GM19328 (cell line): ENCODE data around the gene CFAP97.
"Not testable (repeated sequence)": the region's sequence is repeated elsewhere in the genome, so short reads cannot be mapped to it uniquely, and the experiment has no call there.

Experiments
- ATAC-seq: cut with Tn5 transposase; IDR thresholded peaks from one replicate; pipeline ENCODE4 v1.9.1; 2021; ENCODE audit warnings: mild to moderate bottlenecking, moderate library complexity; ENCODE audit not compliant: unreplicated experiment

The CFAP97 gene

DNA sequence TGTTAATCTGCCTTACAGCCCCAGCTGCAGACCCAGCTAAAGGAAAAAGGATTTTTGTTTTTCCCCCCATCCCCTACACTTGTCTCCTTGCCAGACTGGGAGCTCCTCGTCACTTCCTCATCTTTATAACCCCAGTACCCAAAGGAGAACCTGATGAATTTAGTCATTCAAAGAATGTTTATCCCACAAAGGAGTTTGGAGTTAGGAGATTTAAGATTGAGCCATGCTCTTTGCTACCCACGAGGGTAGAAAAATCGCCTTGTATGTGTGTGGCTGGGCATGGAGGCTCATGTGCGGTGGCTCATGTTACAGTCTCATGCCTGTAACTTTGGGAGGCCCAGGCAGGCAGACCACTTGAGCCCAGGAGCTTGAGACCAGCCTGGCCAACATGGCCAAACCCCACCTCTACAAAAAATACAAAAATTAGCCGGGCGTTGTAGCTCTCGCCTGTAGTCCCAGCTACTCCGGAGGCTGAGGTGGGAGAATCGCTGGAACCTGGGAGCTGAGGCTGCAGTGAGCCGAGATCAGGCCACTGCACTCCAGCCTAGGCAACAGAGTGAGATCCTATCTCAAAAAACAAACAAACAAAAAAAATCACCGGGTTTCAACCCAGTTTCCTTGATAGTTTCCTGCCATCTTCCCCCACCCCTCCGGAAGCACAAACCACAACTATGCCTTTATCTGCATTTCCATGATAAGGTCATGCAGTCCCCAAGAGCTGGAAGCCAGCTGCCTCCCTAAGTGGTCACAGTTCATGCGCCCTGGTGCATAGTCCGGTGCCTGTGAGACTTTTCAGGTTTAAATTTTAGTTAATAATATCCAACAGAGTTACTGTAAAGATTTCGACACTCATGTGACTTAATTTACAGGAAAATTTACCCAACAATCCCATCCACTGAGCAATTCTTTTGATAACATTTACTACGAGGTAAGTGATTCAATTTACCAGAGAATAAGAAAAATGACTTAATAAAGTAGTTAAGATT is 1.5 kb downstream of the CFAP97 start:
- ATAC-seq: no peak

- not testable (repeated sequence) for ATAC-seq
These were observed 5.6 kb downstream of the CFAP97 start for GRCh38 chr4:185198189-185198588.

- ATAC-seq: no peak
These were observed 7.4 kb downstream of the CFAP97 start for GRCh38 chr4:185196437-185196836.

DNA sequence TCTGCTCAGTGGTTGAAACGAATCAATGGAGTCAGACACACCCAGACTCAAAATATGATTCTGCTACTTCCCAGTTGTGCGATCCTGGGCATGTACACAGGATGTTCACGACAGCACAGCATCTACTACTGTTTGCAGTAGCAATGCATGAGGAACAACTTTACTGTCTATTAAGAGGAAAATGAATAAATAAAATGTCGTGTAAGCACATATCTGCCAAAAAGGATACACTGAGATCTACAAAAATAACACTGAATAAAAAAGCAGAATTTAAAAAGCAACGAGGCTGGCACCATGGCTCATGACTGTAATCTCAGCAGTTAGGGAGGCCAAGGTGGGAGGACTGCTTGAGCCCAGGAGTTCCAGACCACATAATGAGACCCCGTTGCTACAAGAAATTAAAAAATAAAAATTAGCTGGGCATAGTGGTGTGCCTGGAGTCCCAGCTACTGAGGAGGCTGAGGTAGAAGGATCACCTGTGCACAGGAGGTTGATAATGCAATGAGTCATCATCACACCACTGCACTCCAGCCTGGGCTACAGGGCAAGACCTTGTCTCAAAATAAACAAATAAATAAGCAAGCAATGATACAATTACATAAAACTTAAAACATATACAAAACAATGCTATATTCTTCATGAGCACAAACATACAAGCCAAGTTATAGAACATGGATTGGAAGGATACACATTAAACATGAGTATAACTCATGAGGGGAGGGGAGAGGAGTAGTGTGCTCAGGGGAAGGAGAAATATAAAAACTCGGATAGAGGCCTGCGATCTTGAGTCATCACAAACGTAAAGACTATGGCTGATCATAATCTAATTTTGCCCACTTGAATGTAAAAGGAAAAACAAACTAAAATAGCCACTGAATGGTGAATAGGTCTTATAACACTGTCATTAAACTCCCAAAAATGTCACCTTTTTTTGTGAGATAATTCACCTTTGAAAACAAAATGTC is 8.6 kb downstream of the CFAP97 start:
- ATAC-seq: no peak

GRCh38 chr4:185192059-185192458 is 11.7 kb downstream of the CFAP97 start:
- ATAC-seq: no peak

- ATAC-seq: no peak
These were observed 13.4 kb downstream of the CFAP97 start for GRCh38 chr4:185190306-185190856.

- no peak for ATAC-seq
These were observed 14.0 kb downstream of the CFAP97 start for GRCh38 chr4:185189606-185190305.

- no peak for ATAC-seq
These were observed 17.0 kb downstream of the CFAP97 start for GRCh38 chr4:185186769-185187168.

GRCh38 chr4:185183622-185184281 is 20.0 kb downstream of the CFAP97 start:
- no peak for ATAC-seq

DNA sequence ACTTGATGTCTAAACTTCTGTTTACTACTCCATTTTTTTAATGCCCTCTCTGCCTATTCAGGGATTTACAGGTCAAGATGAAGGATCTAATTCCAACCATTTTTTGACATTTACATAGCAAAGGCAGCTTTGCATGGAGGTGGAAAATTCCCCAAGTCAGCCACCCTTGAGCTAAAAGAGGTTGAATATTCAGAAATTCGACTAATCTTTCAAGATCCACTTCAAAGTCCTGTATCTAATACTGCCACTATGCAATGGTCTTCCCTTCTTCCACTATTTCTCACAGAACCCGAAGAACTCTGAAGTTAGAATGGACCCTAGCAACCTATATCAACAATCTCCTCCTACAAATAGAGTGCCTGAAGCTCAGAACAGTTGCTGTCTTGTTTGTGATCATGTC is 21.6 kb downstream of the CFAP97 start:
- ATAC-seq: no peak

GRCh38 chr4:185179488-185179887 is 24.3 kb downstream of the CFAP97 start:
- no peak for ATAC-seq

DNA sequence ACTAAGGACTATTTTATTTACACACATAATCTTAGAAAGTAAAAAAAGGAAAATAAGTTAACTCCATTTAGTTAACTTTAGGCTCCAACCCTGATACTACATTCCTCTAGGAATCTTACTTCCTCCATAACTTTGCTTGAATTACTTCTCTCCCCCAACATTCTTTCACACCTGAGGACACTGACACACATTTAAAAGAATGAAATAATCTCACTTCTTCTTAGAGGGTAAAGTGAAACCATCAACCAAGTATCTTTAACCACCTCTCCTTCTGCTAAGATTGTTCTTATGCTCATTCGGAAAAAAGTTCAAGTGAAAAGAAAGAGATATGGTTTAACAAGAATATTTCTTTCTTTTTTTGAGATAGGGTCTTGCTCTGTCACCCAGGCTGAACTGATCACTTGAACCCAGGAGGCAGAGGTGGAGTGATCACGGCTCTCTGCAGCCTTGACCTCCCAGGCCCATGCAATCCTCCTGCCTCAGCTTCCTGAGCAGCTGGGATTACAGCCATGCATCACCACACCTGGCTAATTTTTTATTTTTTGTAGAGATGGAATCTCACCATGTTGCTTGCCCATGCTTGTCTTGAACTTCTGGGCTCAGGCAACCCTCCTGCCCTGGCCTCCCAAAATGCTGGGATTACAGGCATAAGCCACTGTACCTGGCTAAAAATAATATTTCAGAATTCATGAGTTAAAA is 32.3 kb downstream of the CFAP97 start:
- ATAC-seq: peak; percentile 70

- ATAC-seq: no peak
These were observed 36.6 kb downstream of the CFAP97 start for GRCh38 chr4:185167234-185167633.

- ATAC-seq: peak; percentile 89
These were observed 38.2 kb downstream of the CFAP97 start for GRCh38 chr4:185165605-185166063.

- no peak for ATAC-seq
These were observed 52.5 kb downstream of the CFAP97 start for GRCh38 chr4:185151296-185151695.

DNA sequence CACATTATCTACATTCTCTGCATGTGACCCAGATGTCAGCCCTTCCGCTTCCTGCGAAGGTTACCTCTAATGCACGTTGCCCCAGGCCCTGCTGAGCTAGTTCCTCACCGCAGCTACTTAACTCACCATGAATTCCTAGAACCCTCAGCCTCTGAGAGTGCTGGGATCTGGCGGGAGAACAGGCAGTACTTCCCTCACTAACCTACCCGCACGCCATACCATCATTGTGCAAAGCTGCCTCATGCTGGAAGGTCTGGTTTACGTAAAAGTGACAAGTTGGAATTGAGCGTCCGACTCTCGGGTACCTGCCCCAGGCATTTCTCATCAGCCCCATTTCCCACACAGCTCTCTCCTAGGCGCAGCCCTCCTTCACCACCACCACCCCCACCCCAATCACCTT is 54.4 kb downstream of the CFAP97 start:
- no peak for ATAC-seq

GRCh38 chr4:185145572-185145971 is 58.2 kb downstream of the CFAP97 start:
- no peak for ATAC-seq

DNA sequence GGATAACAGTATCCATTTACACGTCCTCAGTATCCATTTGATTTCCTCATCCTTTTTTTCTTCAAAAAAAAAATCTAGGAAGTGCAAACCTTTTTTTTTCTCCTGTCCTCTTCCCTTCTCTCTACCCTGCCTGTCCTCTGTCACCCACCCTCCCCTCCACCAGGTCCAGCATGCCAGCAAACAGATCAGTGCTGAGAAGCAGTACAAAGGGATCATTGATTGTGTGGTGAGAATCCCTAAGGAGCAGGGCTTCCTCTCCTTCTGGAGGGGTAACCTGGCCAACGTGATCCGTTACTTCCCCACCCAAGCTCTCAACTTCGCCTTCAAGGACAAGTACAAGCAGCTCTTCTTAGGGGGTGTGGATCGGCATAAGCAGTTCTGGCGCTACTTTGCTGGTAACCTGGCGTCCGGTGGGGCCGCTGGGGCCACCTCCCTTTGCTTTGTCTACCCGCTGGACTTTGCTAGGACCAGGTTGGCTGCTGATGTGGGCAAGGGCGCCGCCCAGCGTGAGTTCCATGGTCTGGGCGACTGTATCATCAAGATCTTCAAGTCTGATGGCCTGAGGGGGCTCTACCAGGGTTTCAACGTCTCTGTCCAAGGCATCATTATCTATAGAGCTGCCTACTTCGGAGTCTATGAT is 59.1 kb downstream of the CFAP97 start:
- ATAC-seq: no peak

GRCh38 chr4:185143601-185143969 is 60.2 kb downstream of the CFAP97 start:
- peak; percentile 18 for ATAC-seq
